DOHH2 (cell line): ENCODE measurements around the gene MSMP.

ENCODE experiments used
- H3F3A ChIP-seq: fragments of 200-600 bp; sonication (generic), shearing (Covaris generic); 2 replicates; pipeline ENCODE4 v1.6.0; 2016; ENCODE audit warnings: antibody characterized with exemption, mild to moderate bottlenecking; ENCODE audit not compliant: control insufficient read depth, insufficient read depth
- H3K27ac ChIP-seq: fragments of 200-600 bp; sonication (generic); 2 replicates; pipeline ENCODE4 v1.5.1; 2014; ENCODE audit warnings: low read depth, mild to moderate bottlenecking, low read length, moderate library complexity
- H3K27me3 ChIP-seq: fragments of 200-600 bp; sonication (generic); 2 replicates; pipeline ENCODE4 v1.6.1; 2014; ENCODE audit warnings: mild to moderate bottlenecking, low read length, mixed read lengths; ENCODE audit not compliant: control insufficient read depth
- H3K36me3 ChIP-seq: fragments of 200-600 bp; sonication (generic); 2 replicates; pipeline ENCODE4 v1.6.1; 2014; ENCODE audit warnings: mild to moderate bottlenecking, low read length, moderate library complexity, mixed read lengths; ENCODE audit not compliant: control insufficient read depth
- H3K4me1 ChIP-seq: fragments of 200-600 bp; sonication (generic); 2 replicates; pipeline ENCODE4 v1.6.1; 2014; ENCODE audit warnings: mild to moderate bottlenecking, low read length, mixed read lengths; ENCODE audit not compliant: control insufficient read depth
- H3K4me2 ChIP-seq: fragments of 200-600 bp; sonication (generic); 2 replicates; pipeline ENCODE4 v1.6.0; 2014; ENCODE audit warnings: mild to moderate bottlenecking, low read length, moderate library complexity
- H3K4me3 ChIP-seq: fragments of 200-600 bp; sonication (generic); 2 replicates; pipeline ENCODE4 v1.5.1; 2014; ENCODE audit warnings: mild to moderate bottlenecking, low read length, mixed read lengths
- H3K79me2 ChIP-seq: fragments of 200-600 bp; sonication (generic); 2 replicates; pipeline ENCODE4 v1.6.1; 2014; ENCODE audit warnings: mild to moderate bottlenecking, low read length, mixed read lengths; ENCODE audit not compliant: control insufficient read depth
- H3K9me2 ChIP-seq: fragments of 200-600 bp; sonication (generic); replicated peaks from 2 replicates; pipeline ENCODE4 v1.6.1; 2014; ENCODE audit warnings: mild to moderate bottlenecking, low read length, mixed read lengths; ENCODE audit not compliant: control insufficient read depth
- H3K9me3 ChIP-seq: fragments of 200-600 bp; sonication (generic); 2 replicates; pipeline ENCODE4 v1.6.1; 2014; ENCODE audit warnings: antibody characterized with exemption, low read length, mixed read lengths; ENCODE audit not compliant: control insufficient read depth, insufficient read depth
- H4K20me1 ChIP-seq: fragments of 200-600 bp; sonication (generic); 2 replicates; pipeline ENCODE4 v1.6.0; 2014; ENCODE audit warnings: low read depth, mild to moderate bottlenecking, antibody characterized with exemption, low read length, moderate library complexity; ENCODE audit not compliant: control insufficient read depth, insufficient read depth
- CTCF ChIP-seq: fragments of 200-600 bp; sonication (generic); IDR thresholded peaks from one replicate; pipeline ENCODE4 v1.5.1; 2014; ENCODE audit warnings: antibody characterized with exemption, mild to moderate bottlenecking, low read depth, low read length; ENCODE audit not compliant: poor library complexity, severe bottlenecking
- EZH2phosphoT487 ChIP-seq: fragments of 200-600 bp; sonication (generic); IDR thresholded peaks from 2 replicates; pipeline ENCODE4 v1.6.1; 2017; ENCODE audit warnings: borderline replicate concordance, mild to moderate bottlenecking, antibody characterized with exemption, low read length, moderate library complexity, mixed read lengths

Gene MSMP

GRCh38 chr9:35717132-35717870 is 36.8 kb downstream of the MSMP start:
- Histone ChIP-seq H3K4me1 (no peaks in the 10 kb centered on the region), H3K4me2 (no peak overlapping the region), H3K79me2 (no peaks in the 10 kb centered on the region), H3K4me3 (no peak overlapping the region), H3K9me2 (no peaks in the 10 kb centered on the region), H3K27ac (no peak overlapping the region), H3K9me3 (no peaks in the 10 kb centered on the region), H3F3A (no peaks in the 10 kb centered on the region), H4K20me1 (no peaks in the 10 kb centered on the region), H3K36me3 (peaks cover 96% of the 10 kb centered on the region), H3K27me3 (no peaks in the 10 kb centered on the region)
- TF ChIP-seq CTCF (no peak), EZH2phosphoT487 (no peak)

- no peak for TF ChIP-seq CTCF
- H4K20me1 ChIP-seq: no peaks in the 10 kb centered on the region
- H3K4me2 ChIP-seq: no peak overlapping the region
- H3K4me3 ChIP-seq: no peak overlapping the region
- H3K9me3 ChIP-seq: no peaks in the 10 kb centered on the region
- no peak overlapping the region for H3K27ac ChIP-seq
- H3K36me3 ChIP-seq: peaks cover 95% of the 10 kb centered on the region
- H3F3A ChIP-seq: no peaks in the 10 kb centered on the region
- H3K27me3 ChIP-seq: no peaks in the 10 kb centered on the region
- no peaks in the 10 kb centered on the region for H3K9me2 ChIP-seq
- H3K79me2 ChIP-seq: no peaks in the 10 kb centered on the region
- H3K4me1 ChIP-seq: no peaks in the 10 kb centered on the region
Observed at GRCh38 chr9:35716230-35716629, 37.8 kb downstream of the MSMP start.

GRCh38 chr9:35714579-35715252 is 39.4 kb downstream of the MSMP start:
- no peaks in the 10 kb centered on the region for H3K9me2 ChIP-seq

More at GRCh38 chr9:35714579-35715252, 39.4 kb downstream of the MSMP start:
- TF ChIP-seq EZH2phosphoT487 (no peak), CTCF (no peak)
- Histone ChIP-seq H3K4me3 (no peak overlapping the region), H3K4me1 (no peaks in the 10 kb centered on the region), H3F3A (no peaks in the 10 kb centered on the region), H3K27me3 (no peaks in the 10 kb centered on the region), H3K4me2 (no peak overlapping the region), H3K36me3 (peaks cover 91% of the 10 kb centered on the region), H3K79me2 (no peaks in the 10 kb centered on the region), H3K27ac (no peak overlapping the region), H4K20me1 (no peaks in the 10 kb centered on the region), H3K9me3 (no peaks in the 10 kb centered on the region)
